COLO829 (cell line): ENCODE data around the gene SLAMF9.
A peak's percentile ranks its signal among the peaks of the same experiment; 100 is the strongest.

Source experiments
- DNase-seq: peaks from one replicate; pipeline ENCODE4 v3.0.0; 2012; ENCODE audit warnings: low spot score

Gene SLAMF9

GRCh38 chr1:159932296-159933285 is 21.4 kb downstream of the SLAMF9 start:
- DNase-seq: no peak

GRCh38 chr1:159931795-159932173 is 22.3 kb downstream of the SLAMF9 start:
- no peak for DNase-seq

- DNase-seq: no peak
Observed at GRCh38 chr1:159931101-159931794, 22.8 kb downstream of the SLAMF9 start.

- DNase-seq: no peak
Observed at GRCh38 chr1:159930634-159931033, 23.4 kb downstream of the SLAMF9 start.

- DNase-seq: no peak
Observed at GRCh38 chr1:159930216-159930615, 23.8 kb downstream of the SLAMF9 start.

GRCh38 chr1:159929155-159930051 is 24.6 kb downstream of the SLAMF9 start:
- DNase-seq: no peak

GRCh38 chr1:159928491-159929050 is 25.5 kb downstream of the SLAMF9 start:
- DNase-seq: no peak

GRCh38 chr1:159927849-159928431 is 26.1 kb downstream of the SLAMF9 start:
- DNase-seq: no peak

- DNase-seq: no peak
Observed at GRCh38 chr1:159927211-159927848, 26.7 kb downstream of the SLAMF9 start.

GRCh38 chr1:159925719-159926078 is 28.3 kb downstream of the SLAMF9 start:
- no peak for DNase-seq

GRCh38 chr1:159924791-159925718 is 29.0 kb downstream of the SLAMF9 start, which contains the start of gene TAGLN2:
TAGLN2 (minus strand) TSS chr1:159925507; CDS start chr1:159920509, 4,998 bp downstream.
- DNase-seq: peak; percentile 97

GRCh38 chr1:159924025-159924790 is 29.8 kb downstream of the SLAMF9 start:
- DNase-seq: peak; percentile 96

GRCh38 chr1:159923203-159924024 is 30.6 kb downstream of the SLAMF9 start:
- peak; percentile 95 for DNase-seq

GRCh38 chr1:159922511-159923202 is 31.4 kb downstream of the SLAMF9 start:
- no peak for DNase-seq

- DNase-seq: no peak
Observed at GRCh38 chr1:159921700-159922504, 32.1 kb downstream of the SLAMF9 start.

GRCh38 chr1:159921251-159921650 is 32.8 kb downstream of the SLAMF9 start:
- DNase-seq: no peak

GRCh38 chr1:159920651-159921050 is 33.4 kb downstream of the SLAMF9 start:
- no peak for DNase-seq
